OCI-LY1 (cell line): ENCODE data around the gene HOXA4.

Experiments
- H2AFZ ChIP-seq: fragments of 200-600 bp; sonication (generic), shearing (Covaris generic); 2 replicates; pipeline ENCODE4 v1.6.0; 2014; ENCODE audit warnings: antibody characterized with exemption, mild to moderate bottlenecking, low read length
- H3F3A ChIP-seq: fragments of 200-600 bp; sonication (generic), shearing (Covaris generic); 2 replicates; pipeline ENCODE4 v1.6.0; 2014; ENCODE audit warnings: mild to moderate bottlenecking, antibody characterized with exemption, low read length, moderate library complexity; ENCODE audit not compliant: insufficient read depth
- H3K27ac ChIP-seq: fragments of 200-600 bp; sonication (generic); 2 replicates; pipeline ENCODE4 v1.5.1; 2014; ENCODE audit warnings: low read length, mixed run types, mild to moderate bottlenecking, low read depth; ENCODE audit not compliant: poor library complexity, severe bottlenecking
- H3K27me3 ChIP-seq: fragments of 200-600 bp; sonication (generic); 2 replicates; pipeline ENCODE4 v1.6.0; 2014; ENCODE audit warnings: antibody characterized with exemption, mild to moderate bottlenecking, low read length, moderate library complexity; ENCODE audit not compliant: insufficient read depth
- H3K36me3 ChIP-seq: fragments of 200-600 bp; sonication (generic); 2 replicates; pipeline ENCODE4 v1.6.1; 2014; ENCODE audit warnings: mild to moderate bottlenecking, antibody characterized with exemption, low read length, moderate library complexity, mixed read lengths; ENCODE audit not compliant: insufficient read depth
- H3K4me1 ChIP-seq: fragments of 200-600 bp; sonication (generic); 2 replicates; pipeline ENCODE4 v1.5.1; 2014; ENCODE audit warnings: mild to moderate bottlenecking, low read length, moderate library complexity; ENCODE audit not compliant: insufficient read depth, severe bottlenecking
- H3K4me2 ChIP-seq: fragments of 200-600 bp; sonication (generic), shearing (Covaris generic); 2 replicates; pipeline ENCODE4 v1.6.1; 2014; ENCODE audit warnings: low read length
- H3K4me3 ChIP-seq: fragments of 200-600 bp; sonication (generic); 2 replicates; pipeline ENCODE4 v1.5.1; 2014; ENCODE audit warnings: low read length, low read depth, mild to moderate bottlenecking, mixed read lengths; ENCODE audit not compliant: poor library complexity, severe bottlenecking
- H3K79me2 ChIP-seq: fragments of 200-600 bp; shearing (Covaris generic); 2 replicates; pipeline ENCODE4 v1.6.1; 2016; ENCODE audit warnings: mixed run types, low read length, mixed read lengths; ENCODE audit not compliant: insufficient read depth
- H3K9ac ChIP-seq: fragments of 200-600 bp; sonication (generic), shearing (Covaris generic); 2 replicates; pipeline ENCODE4 v1.6.1; 2014; ENCODE audit warnings: mild to moderate bottlenecking, low read length, mixed read lengths
- H3K9me2 ChIP-seq: fragments of 200-600 bp; sonication (generic), shearing (Covaris generic); 2 replicates; pipeline ENCODE4 v1.6.1; 2014; ENCODE audit warnings: low read depth, mild to moderate bottlenecking, low read length, mixed read lengths
- H3K9me3 ChIP-seq: fragments of 200-600 bp; shearing (Covaris generic); 2 replicates; pipeline ENCODE4 v1.6.1; 2014; ENCODE audit warnings: low read length, mixed read lengths
- H4K20me1 ChIP-seq: fragments of 200-600 bp; sonication (generic), shearing (Covaris generic); 2 replicates; pipeline ENCODE4 v1.6.0; 2016; ENCODE audit warnings: mild to moderate bottlenecking, low read length; ENCODE audit not compliant: insufficient read depth
- CTCF ChIP-seq: fragments of 200-600 bp; sonication (generic), shearing (Covaris generic); IDR thresholded peaks from 2 replicates; pipeline ENCODE4 v1.5.1; 2017; ENCODE audit warnings: mild to moderate bottlenecking, antibody characterized with exemption, low read length, moderate library complexity, mixed read lengths
- EZH2 ChIP-seq: fragments of 200-600 bp; sonication (generic), shearing (Covaris generic); IDR thresholded peaks from 2 replicates; pipeline ENCODE4 v1.8.0; 2017; ENCODE audit warnings: borderline replicate concordance, mixed run types, mild to moderate bottlenecking, antibody characterized with exemption, low read length, moderate library complexity, mixed read lengths

HOXA4 gene

GRCh38 chr7:27137640-27138315 lies 7.2 kb upstream of the HOXA4 start:
- Histone ChIP-seq H2AFZ (no peak overlapping the region), H3K27me3 (no peaks in the 10 kb centered on the region), H3F3A (no peaks in the 10 kb centered on the region), H3K27ac (no peak overlapping the region), H3K4me3 (no peak overlapping the region), H3K9me2 (no peaks in the 10 kb centered on the region), H4K20me1 (no peaks in the 10 kb centered on the region), H3K4me1 (peaks cover 8% of the 10 kb centered on the region), H3K9me3 (no peaks in the 10 kb centered on the region), H3K9ac (no peak overlapping the region), H3K79me2 (no peaks in the 10 kb centered on the region), H3K36me3 (no peaks in the 10 kb centered on the region), H3K4me2 (no peak overlapping the region)
- TF ChIP-seq EZH2 (no peak), CTCF (no peak)

GRCh38 chr7:27134392-27134791 lies 3.8 kb upstream of the HOXA4 start:
- Histone ChIP-seq H3K36me3 (no peaks in the 10 kb centered on the region), H3F3A (no peaks in the 10 kb centered on the region), H3K9ac (no peak overlapping the region), H3K9me2 (no peaks in the 10 kb centered on the region), H3K4me3 (no peak overlapping the region), H3K27me3 (no peaks in the 10 kb centered on the region), H3K4me1 (no peaks in the 10 kb centered on the region), H2AFZ (no peak overlapping the region), H3K79me2 (no peaks in the 10 kb centered on the region), H4K20me1 (no peaks in the 10 kb centered on the region), H3K9me3 (no peaks in the 10 kb centered on the region), H3K4me2 (no peak overlapping the region), H3K27ac (no peak overlapping the region)
- TF ChIP-seq CTCF (no peak), EZH2 (no peak)

- H3K27ac ChIP-seq = no peak overlapping the region
- no peak overlapping the region for H3K4me3 ChIP-seq
- H3K9me2 ChIP-seq = no peaks in the 10 kb centered on the region
- no peaks in the 10 kb centered on the region for H3K4me1 ChIP-seq
- no peaks in the 10 kb centered on the region for H3K9me3 ChIP-seq
- no peaks in the 10 kb centered on the region for H3K27me3 ChIP-seq
- H4K20me1 ChIP-seq = no peaks in the 10 kb centered on the region
- H3K4me2 ChIP-seq = no peak overlapping the region
- H2AFZ ChIP-seq = no peak overlapping the region
- no peak for TF ChIP-seq EZH2
- no peaks in the 10 kb centered on the region for H3K36me3 ChIP-seq
- H3F3A ChIP-seq = no peaks in the 10 kb centered on the region
- H3K79me2 ChIP-seq = no peaks in the 10 kb centered on the region
- H3K9ac ChIP-seq = no peak overlapping the region
Measured at GRCh38 chr7:27133409-27134231, 3.1 kb upstream of the HOXA4 start.
